Ascending aorta (tissue), 2 donors: ENCODE results near the gene R3HDM4. TPM values are rescaled to one million over a fixed set of nuclear protein-coding genes. Genes with fewer than 3 reads are reported as not detected.
"Not testable (repeated sequence)": the region's sequence is repeated elsewhere in the genome, so short reads cannot be mapped to it uniquely, and the experiment has no call there.

ENCODE experiments used
- DNase-seq, 2 donors: peaks; one replicate each; pipeline ENCODE4 v3.0.0-alpha.2; 2019; ENCODE audit warnings: low spot score in 2 of 2
- H3K27ac ChIP-seq, 2 donors: fragments of 200-600 bp; sonication (generic); one replicate each; pipeline ENCODE4 v1.5.1; 2016 to 2017; ENCODE audit warnings: mild to moderate bottlenecking in 1 of 2
- H3K27me3 ChIP-seq: fragments of 200-600 bp; sonication (generic); one replicate; pipeline ENCODE4 v1.5.1; 2017
- H3K36me3 ChIP-seq, 2 donors: fragments of 200-600 bp; sonication (generic); one replicate each; pipeline ENCODE4 v1.5.1; 2016
- H3K4me1 ChIP-seq, 2 donors: fragments of 200-600 bp; sonication (generic); one replicate each; pipeline ENCODE4 v1.5.1; 2016 to 2017; ENCODE audit warnings: mild to moderate bottlenecking in 1 of 2
- H3K4me3 ChIP-seq, 2 donors: fragments of 200-600 bp; sonication (generic); one replicate each; pipeline ENCODE4 v1.5.1; 2016 to 2017; ENCODE audit warnings: mild to moderate bottlenecking in 1 of 2
- H3K9me3 ChIP-seq, 2 donors: fragments of 200-600 bp; sonication (generic); one replicate each; pipeline ENCODE4 v1.5.1; 2016
- CTCF ChIP-seq, 3 experiments: fragments of 200-600 bp in 2 of 3; fragments of 450-650 bp in 1 of 3; sonication (generic) in 2 of 3; IDR thresholded peaks; one replicate each; pipeline ENCODE4 v1.5.1; 2016 to 2019; ENCODE audit warnings: antibody characterized with exemption in 3 of 3, mild to moderate bottlenecking in 1 of 3, moderate library complexity in 1 of 3
- intact Hi-C: fragments of 100-400 bp; cut with DNase I; formaldehyde crosslinking; loops from one replicate; pipeline ENCODE4 v1.15.1; 2023
- total RNA-seq: library from RNA; depleted of rRNA; stranded (reverse); fragments of >200 nt; gene quantifications from one replicate; pipeline ENCODE4 v1.1.0, GENCODE V29; 2016

R3HDM4 gene
- total RNA-seq, result 81.5 TPM

DNA sequence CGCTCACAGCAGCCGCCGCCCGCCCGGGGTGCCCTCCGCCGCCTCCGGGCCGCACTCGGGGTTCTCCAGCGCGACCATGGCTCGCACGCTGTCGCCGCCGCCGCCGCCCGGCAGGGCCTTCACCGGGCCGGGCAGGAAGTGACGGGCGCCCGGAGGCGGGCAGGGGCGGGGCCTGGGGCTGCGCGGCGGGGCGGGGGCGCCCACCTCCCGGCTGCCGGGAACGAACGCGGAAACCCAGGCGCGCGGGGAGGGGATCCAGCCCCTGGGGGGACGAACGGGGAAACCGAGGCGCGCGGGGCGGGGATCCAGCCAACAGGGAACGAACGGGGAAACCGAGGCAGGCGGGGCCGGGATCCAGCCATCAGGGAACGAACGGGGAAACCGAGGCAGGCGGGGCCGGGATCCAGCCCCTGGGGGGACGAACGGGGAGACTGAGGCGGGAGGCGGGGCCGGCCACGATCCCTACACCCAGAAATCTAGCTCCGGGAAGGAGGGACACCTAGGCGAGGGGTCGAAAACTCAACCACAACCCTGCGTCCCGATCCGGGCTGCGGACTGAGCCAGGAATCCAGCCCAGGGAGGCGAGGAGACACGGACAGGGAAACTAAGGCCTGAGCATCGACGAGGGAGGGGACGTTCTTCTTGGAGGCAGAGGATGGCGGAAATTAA lies at the start of gene R3HDM4:
TSS of gene R3HDM4 (minus strand) at position 140 of the 669 bp plus-strand sequence. CDS start at position 78, 62 bp downstream.
- intact Hi-C loops, result loop anchor here (1.0 to 5.0 kb wide), 2 partner anchors 20 to 116 kb away; partner anchors contain the start of genes MED16, PTBP1 and RNU6-9
- TF ChIP-seq CTCF (IDR thresholded peaks at IDR 0.05), result no peak
- Histone ChIP-seq H3K27me3 (peaks cover 15% of the 10 kb centered on the region), H3K4me3 (peak within 1 kb of the TSS; percentile 93 to 95), H3K36me3 (no peaks in the 10 kb centered on the region), H3K27ac (peak within 1 kb of the TSS; percentile 84 to 91), H3K4me1 (peaks cover 6 to 19% of the 10 kb centered on the region in 2 donors), H3K9me3 (no peaks in the 10 kb centered on the region)
- peak in 1 of 2 donors; percentile 86 for DNase-seq

GRCh38 chr19:961866-962620 lies 49.0 kb upstream of the R3HDM4 start:
- H3K9me3 ChIP-seq, result no peaks in the 10 kb centered on the region
- H3K27ac ChIP-seq, result no peak overlapping the region
- TF ChIP-seq CTCF (IDR thresholded peaks at IDR 0.05), result no peak
- H3K4me1 ChIP-seq, result no peaks in the 10 kb centered on the region
- no peak overlapping the region for H3K4me3 ChIP-seq
- intact Hi-C loops, result no loop called here
- H3K27me3 ChIP-seq, result no peaks in the 10 kb centered on the region
- DNase-seq, result no peak
- peaks cover 0 to 9% of the 10 kb centered on the region in 2 donors for H3K36me3 ChIP-seq

- intact Hi-C loops, result no loop called here
- TF ChIP-seq CTCF (IDR thresholded peaks at IDR 0.05), result no peak
Measured at GRCh38 chr19:960601-960938, 47.6 kb upstream of the R3HDM4 start.

GRCh38 chr19:960020-960419 lies 47.0 kb upstream of the R3HDM4 start:
- Histone ChIP-seq H3K9me3 (no peaks in the 10 kb centered on the region), H3K4me3 (no peak overlapping the region), H3K4me1 (no peaks in the 10 kb centered on the region), H3K27ac (no peak overlapping the region), H3K36me3 (peaks cover 0 to 3% of the 10 kb centered on the region in 2 donors), H3K27me3 (no peaks in the 10 kb centered on the region)
- no peak for TF ChIP-seq CTCF (IDR thresholded peaks at IDR 0.05)
- DNase-seq, result no peak
- intact Hi-C loops, result no loop called here

More at GRCh38 chr19:960601-960938, 47.6 kb upstream of the R3HDM4 start:
- Histone ChIP-seq H3K4me1 (no peaks in the 10 kb centered on the region), H3K27ac (no peak overlapping the region), H3K27me3 (no peaks in the 10 kb centered on the region), H3K9me3 (no peaks in the 10 kb centered on the region), H3K36me3 (peaks cover 0 to 3% of the 10 kb centered on the region in 2 donors), H3K4me3 (no peak overlapping the region)
- DNase-seq, result no peak

DNA sequence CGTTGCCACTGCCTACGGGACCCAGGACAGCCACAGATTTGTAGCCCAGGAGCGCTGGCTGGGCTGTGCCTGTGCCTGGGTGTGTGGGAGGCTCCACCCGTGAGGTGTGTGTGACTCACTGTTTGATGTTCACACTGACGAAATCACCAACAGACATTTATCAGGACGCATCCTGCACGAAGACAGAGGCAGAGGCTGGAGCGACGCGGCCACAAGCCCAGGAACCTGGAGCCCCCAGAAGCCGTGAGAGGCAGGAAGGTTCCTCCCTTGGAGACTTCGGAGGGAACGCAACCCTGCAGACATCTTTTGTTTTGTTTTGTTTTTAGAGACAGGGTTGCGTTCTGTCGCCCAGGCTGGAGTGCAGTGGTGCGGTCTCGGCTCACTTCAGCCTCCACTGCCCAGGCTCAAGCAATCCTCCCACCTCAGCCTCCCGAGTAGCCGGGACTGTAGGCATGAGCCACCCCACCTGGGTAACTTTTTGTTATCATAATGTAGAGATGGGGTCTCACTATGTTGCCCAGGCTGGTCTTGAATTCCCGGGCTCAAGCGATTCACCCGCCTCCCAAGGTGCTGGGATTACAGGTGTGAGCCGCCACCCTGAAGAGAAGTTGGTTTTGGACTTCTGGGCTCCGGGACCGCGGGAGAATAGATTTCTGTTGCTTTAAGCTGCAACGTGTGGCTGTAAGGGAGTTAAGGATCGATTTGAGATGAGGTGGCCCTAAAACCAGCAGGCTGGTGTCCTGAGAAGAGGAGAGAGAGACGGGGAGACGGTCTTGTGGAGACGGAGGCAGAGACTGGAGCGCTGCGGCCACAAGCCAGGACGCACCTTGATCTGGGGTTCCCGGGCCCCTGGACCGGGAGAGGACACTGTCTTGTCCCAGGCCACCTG lies 46.2 kb upstream of the R3HDM4 start:
- Histone ChIP-seq H3K4me3 (no peak overlapping the region), H3K27me3 (no peaks in the 10 kb centered on the region), H3K4me1 (no peaks in the 10 kb centered on the region), H3K36me3 (peaks cover 0 to 1% of the 10 kb centered on the region in 2 donors), H3K9me3 (no peaks in the 10 kb centered on the region), H3K27ac (no peak overlapping the region)
- DNase-seq, result no peak
- no peak for TF ChIP-seq CTCF (IDR thresholded peaks at IDR 0.05)
- intact Hi-C loops, result no loop called here

DNA sequence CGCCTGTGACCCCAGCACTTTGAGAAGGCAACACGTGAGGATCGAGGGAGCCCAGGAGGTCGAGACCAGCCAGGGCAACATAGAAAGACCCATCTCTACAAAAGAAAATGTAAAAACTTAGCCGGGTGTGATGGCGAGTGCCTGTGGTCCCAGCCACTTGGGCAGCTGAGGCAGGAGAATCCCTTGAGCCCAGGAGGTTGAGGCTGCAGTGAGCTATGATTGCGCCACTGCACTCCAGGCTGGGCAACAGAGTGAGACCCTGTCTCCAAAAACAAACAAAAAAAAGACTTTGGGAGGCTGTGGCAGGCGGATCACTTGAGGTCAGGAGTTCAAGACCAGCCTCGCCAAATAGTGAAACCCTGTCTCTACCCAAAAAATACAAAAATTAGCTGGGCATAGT lies 44.6 kb upstream of the R3HDM4 start:
- DNase-seq, H3K9me3 ChIP-seq, intact Hi-C loops, H3K4me1 ChIP-seq, H3K27me3 ChIP-seq, H3K4me3 ChIP-seq, H3K27ac ChIP-seq, H3K36me3 ChIP-seq: not testable (repeated sequence)
